Putamen (tissue), 1 donor: Measurements from ENCODE around the gene CATSPERD.
A peak's percentile ranks its signal among the peaks of the same experiment; 100 is the strongest.

Experiments used
- DNase-seq: peaks from one replicate; pipeline ENCODE4 v3.0.0-alpha.2; 2016; ENCODE audit warnings: low spot score

The CATSPERD gene

DNA sequence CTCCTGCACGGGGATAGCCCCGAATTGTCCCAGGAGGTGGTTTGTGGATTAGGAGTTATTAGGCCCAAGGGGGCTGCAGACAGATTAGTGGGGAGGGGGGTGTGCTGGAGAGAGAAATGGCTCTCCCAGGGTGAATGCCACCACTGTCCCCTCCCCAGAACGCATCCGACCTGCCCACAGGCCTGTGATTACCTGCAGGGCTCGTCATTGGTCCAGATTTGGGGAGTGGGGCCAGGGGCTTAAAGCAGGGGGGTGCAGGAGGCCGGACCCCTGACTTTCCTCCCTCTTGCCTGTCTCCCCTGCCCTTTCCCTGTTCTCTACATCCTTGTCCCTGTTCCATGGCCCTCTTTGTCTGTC, 85.7 kb downstream of the CATSPERD start:
- DNase-seq: no peak

DNA sequence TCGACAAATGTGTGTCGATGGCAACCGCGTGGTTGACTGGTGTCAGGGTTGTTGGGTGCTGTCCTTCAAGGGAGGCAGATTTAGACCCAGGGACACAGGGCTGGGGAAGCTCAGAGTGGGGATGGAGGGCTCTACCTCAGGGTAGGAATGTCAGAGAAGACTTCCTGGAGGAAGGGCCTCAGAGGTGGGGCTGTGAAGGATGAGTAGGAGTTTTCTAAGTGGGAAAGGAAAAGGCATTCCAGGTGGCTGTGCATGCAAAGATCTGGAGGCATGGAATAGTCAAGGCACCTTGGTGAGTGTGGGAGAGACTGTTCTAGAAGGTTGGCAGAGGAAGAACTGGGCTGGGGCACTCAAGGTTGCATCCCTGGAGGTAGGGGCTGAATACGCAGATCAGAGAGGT, 86.5 kb downstream of the CATSPERD start:
- DNase-seq: no peak

GRCh38 chr19:5808120-5808816, 87.8 kb downstream of the CATSPERD start:
- no peak for DNase-seq

DNA sequence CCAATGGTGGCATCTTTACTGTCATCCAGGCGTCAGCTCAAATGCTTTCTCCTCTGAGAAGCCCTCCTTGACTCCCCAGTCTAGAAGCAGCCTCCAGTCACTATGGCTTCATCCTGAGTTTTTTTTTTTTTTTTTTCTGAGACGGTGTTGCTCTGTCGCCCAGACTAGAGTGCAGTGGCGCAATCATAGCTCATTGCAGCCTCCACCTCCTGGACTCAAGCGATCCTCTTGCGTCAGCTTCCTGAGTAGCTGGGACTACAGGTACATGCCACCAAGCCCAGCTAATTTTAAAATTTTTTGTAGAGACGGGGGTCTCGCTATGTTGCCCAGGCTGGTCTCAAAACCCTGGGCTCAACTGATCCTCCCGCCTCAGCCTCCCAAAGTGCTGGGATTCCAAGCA, 88.6 kb downstream of the CATSPERD start:
- no peak for DNase-seq

- DNase-seq: no peak
These were observed 89.0 kb downstream of the CATSPERD start for GRCh38 chr19:5809469-5809868.

- DNase-seq: no peak
These were observed 90.7 kb downstream of the CATSPERD start for GRCh38 chr19:5811117-5811516.

- no peak for DNase-seq
These were observed 93.8 kb downstream of the CATSPERD start for GRCh38 chr19:5814123-5814851.

DNA sequence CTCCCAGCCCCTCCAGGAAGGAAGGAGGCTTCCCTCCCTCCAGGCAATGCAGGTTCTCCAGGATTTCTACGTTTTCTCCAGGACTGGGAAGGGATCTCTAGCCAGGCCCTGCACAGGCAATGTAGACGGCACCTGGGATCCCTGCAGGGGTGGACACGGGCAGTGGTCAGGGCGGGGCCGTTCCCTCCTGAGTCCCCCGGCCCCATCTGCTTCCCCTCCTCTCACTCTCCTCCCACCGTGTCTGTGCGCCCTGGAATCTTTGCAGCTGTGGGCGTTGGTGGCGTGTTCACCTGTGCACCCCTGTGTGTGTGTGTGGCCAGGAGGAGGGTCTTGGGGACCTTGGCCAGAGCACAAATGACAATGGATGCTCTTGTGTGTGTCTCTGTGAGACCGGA, 94.4 kb downstream of the CATSPERD start:
- DNase-seq: no peak

GRCh38 chr19:5817218-5817617, 96.8 kb downstream of the CATSPERD start:
- no peak for DNase-seq

DNA sequence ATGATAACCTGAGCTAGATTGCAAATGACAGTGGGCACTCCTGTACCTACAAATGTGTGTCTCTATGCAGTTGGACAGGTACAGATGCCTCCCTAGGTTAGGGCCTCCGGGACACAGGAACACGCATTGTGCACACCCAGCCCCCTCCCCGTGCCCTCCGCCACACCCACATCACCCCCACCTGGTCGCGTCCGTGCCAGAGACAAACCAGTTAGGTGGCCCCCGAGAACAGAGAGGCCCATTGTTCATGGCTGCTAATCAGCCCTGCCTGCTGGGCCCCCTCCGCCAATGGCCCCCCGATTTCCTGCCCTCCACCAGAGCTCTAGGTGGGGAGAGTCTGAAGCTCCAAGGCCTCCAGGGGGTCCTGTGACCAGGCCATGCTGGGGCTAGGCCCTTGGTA, 98.2 kb downstream of the CATSPERD start:
- no peak for DNase-seq

- no peak for DNase-seq
These were observed 100.3 kb downstream of the CATSPERD start for GRCh38 chr19:5820785-5821184.

DNA sequence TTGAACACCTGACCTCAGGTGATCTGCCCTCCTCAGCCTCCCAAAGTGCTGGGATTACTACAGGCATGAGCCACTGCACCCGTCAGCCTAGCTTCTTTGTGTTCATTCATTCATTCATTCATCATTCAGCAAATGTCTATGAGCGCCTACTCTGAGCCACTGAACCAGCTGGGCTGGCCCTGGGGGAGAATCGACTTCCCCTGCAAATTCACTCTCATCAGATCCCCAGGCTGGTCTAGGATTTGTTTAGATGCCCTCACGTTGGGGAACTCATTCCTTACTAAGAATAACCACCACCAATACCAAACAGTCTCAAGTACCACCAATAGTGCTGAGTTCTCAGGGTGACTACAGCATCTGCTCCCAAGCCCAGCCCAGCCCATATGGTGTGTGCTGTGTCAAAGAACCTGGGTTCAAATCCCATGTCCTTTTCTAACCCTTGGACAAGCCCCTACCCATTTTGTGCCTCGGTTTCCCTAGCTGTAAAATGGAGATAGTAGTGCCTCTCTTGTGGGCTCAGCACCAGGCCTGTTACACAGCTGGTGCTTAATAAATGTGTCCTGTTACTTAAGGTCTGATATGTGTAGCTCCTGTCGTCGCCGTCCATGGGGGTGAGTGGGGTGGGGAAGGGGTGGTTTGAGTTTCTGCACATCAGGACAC, 101.2 kb downstream of the CATSPERD start:
- DNase-seq: no peak

- DNase-seq: no peak
These were observed 101.9 kb downstream of the CATSPERD start for GRCh38 chr19:5822181-5822844.

- no peak for DNase-seq
These were observed 103.3 kb downstream of the CATSPERD start for GRCh38 chr19:5823579-5824281.

GRCh38 chr19:5824751-5825150, 104.3 kb downstream of the CATSPERD start:
- DNase-seq: no peak

DNA sequence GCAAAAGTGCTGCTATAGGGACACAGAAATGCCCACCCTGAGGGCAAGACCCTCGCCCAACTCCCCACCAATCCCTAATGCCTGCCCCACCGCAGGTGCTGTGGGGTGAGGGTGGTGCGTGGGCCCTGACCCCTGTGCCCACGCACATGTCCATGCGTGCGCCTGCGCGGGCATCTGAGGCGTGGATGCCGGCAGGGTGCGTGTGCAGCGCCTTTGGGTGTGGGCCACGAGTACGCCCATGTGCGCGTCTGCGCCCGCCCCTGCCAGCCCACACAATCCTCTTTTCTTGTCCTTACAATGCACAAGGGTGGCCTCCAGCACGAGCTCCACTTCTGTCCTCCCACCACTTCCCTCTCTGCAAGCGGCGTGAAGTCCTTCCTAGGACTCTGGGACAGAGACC, 104.7 kb downstream of the CATSPERD start:
- DNase-seq: no peak

GRCh38 chr19:5826531-5827341, 106.3 kb downstream of the CATSPERD start:
- DNase-seq: no peak

DNA sequence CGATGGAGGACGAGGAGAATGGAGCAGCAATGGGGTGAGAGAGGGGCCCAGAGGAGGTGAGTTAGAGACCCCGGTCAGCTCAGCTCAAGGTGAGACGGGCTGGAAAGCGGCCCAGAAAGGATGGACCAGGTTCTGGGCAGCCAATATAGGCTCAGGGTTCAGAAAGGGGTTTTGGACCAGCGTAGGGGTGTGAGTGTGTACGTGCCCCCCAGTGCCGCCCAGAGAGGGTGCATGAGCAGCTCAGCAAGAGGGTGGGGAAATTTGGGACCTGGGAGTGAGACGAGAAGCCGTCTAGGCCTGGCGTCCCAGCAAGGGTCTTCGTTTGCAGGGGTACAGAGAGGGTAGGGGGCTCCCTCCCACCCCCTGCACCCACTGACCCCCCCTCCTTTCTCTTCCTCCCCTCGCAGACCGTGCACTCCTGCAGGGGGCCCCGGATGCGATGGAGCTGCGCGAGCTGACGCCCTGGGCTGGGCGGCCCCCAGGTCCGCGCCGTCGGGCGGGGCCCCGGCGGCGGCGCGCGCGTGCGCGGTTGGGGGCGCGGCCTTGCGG, 107.0 kb downstream of the CATSPERD start:
- DNase-seq: no peak

DNA sequence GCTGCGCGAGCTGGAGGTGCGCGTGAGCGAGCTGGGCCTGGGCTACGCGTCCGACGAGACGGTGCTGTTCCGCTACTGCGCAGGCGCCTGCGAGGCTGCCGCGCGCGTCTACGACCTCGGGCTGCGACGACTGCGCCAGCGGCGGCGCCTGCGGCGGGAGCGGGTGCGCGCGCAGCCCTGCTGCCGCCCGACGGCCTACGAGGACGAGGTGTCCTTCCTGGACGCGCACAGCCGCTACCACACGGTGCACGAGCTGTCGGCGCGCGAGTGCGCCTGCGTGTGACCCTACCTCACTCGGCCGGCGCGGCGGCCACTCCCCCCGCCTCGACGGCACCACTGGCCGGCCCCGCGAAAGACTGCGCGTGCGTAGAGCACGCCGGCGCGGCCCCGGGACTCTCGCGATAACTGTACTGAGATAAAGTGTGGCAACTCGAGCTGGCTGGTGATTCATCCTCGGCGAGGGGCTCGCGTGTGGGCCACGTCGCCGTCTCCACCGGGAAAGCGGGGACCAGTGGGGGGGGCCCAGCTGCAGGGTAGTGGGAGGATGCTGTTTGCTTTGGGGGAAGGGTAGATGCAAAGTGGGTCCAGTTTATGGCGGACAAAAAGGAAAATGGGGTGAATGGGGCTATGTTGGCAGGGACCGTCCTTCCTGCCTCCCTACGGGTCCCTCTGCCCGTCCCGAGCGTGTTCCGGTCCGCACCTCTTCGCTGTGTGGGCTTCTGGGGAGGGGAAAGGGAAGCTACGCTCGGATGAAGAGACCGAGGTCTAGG, 107.6 kb downstream of the CATSPERD start:
- peak; percentile 31 for DNase-seq
